Transverse colon (tissue), 4 donors: Measurements from ENCODE around the gene SMAP2.

Experiments used
- CTCF ChIP-seq, 5 experiments: fragments of 200-600 bp in 3 of 5; fragments of 450-650 bp in 2 of 5; sonication (generic) in 3 of 5; IDR thresholded peaks; 1 replicate in 2 of 5; 2 replicates in 3 of 5; pipeline ENCODE4 v1.5.1; 2016 to 2017; ENCODE audit warnings: antibody characterized with exemption in 5 of 5, inconsistent platforms in 3 of 5, mild to moderate bottlenecking in 2 of 5, moderate library complexity in 1 of 5
- EP300 ChIP-seq: sonication (generic); formaldehyde crosslinking; IDR thresholded peaks from one replicate; pipeline ENCODE4 v1.6.1; 2017; ENCODE audit warnings: antibody characterized with exemption, low read depth
- POLR2A ChIP-seq: fragments of 450-650 bp; IDR thresholded peaks from one replicate; pipeline ENCODE4 v1.6.1; 2016; ENCODE audit warnings: antibody characterized with exemption, mild to moderate bottlenecking, moderate library complexity
- POLR2AphosphoS5 ChIP-seq, 3 donors: sonication (generic); formaldehyde crosslinking; IDR thresholded peaks; one replicate each; pipeline ENCODE4 v1.6.1; 2016; ENCODE audit warnings: antibody characterized with exemption in 3 of 3

GRCh38 chr1:40439247-40439646 lies 65.7 kb downstream of the SMAP2 start:
- TF ChIP-seq CTCF (IDR thresholded peaks at IDR 0.05): no peak
- no peak for TF ChIP-seq EP300
- no peak for TF ChIP-seq POLR2AphosphoS5 (IDR thresholded peaks at IDR 0.05)
- TF ChIP-seq POLR2A: no peak
